Lower leg skin (tissue), 3 donors: ENCODE measurements around the gene RAP1GAP.

Experiments used
- CTCF ChIP-seq, 3 donors: fragments of 450-650 bp; IDR thresholded peaks; one replicate each; pipeline ENCODE4 v1.5.1; 2016; ENCODE audit warnings: antibody characterized with exemption in 3 of 3, mild to moderate bottlenecking in 3 of 3, moderate library complexity in 2 of 3
- POLR2A ChIP-seq, 2 donors: fragments of 450-650 bp; IDR thresholded peaks; one replicate each; pipeline ENCODE4 v1.6.1; 2016 to 2017; ENCODE audit warnings: antibody characterized with exemption in 2 of 2, mild to moderate bottlenecking in 1 of 2, moderate library complexity in 1 of 2

- no peak for TF ChIP-seq CTCF (IDR thresholded peaks at IDR 0.05)
- no peak for TF ChIP-seq POLR2A (IDR thresholded peaks at IDR 0.05)
Measured at GRCh38 chr1:21670956-21671902, 2.1 kb upstream of the RAP1GAP start.
